Brain pericyte (primary cell): Measurements from ENCODE around the gene FAR2.
"Not testable (repeated sequence)": the region's sequence is repeated elsewhere in the genome, so short reads cannot be mapped to it uniquely, and the experiment has no call there.

ENCODE experiments used
- DNase-seq: peaks from one replicate; pipeline ENCODE4 v3.0.0-alpha.2; 2012; ENCODE audit warnings: low read depth, low spot score

The FAR2 gene

DNA sequence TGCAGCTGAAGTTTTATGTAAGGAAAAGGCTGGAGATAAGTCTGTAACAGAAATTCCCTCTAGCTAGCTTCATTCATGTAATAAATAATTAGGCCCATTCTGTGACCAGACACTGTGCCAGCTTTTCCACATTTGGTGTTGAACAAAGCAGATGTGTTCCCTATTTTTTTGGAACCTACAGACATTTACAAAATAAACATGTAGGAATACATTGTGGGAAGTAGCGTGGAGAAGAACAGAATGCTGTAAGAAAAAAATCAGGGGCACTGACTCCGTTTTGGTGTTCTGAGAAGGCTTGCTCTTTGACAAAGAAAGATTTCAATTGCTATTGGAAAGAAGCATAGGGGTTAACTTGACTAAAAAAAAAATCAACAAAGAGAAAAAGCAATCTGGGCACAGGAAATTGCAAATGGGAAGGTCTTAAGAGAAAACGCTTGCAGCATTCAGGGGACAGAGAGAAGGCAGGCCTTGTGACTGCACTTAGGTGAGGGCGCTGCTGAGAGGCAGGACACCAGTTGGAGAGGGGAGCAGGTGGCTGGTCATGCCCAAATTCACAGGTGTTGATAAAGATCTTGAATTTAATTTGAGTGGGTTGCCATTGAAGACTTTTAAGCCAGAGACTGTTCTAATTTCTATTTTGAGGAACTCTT lies 4.0 kb downstream of the FAR2 start:
- DNase-seq, result no peak

DNA sequence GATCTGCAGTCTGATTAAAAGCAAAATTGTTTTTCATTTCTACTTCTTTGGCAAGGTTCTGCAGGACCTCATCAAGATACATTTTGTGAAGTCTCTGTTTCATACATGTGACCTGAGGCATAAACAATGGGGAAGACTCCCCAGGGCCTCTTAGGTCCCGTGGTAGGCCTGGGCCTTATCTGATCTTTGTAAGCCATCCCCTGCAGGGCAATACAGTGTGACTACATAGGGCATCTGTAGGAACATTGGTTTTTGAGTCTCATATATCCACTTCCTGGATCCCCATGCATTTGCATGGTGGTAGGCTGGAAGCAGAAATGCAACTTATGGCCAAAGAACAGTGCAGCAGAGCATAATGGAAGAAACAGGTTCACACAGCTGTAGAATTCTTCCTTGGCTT lies 6.0 kb downstream of the FAR2 start:
- no peak for DNase-seq

DNA sequence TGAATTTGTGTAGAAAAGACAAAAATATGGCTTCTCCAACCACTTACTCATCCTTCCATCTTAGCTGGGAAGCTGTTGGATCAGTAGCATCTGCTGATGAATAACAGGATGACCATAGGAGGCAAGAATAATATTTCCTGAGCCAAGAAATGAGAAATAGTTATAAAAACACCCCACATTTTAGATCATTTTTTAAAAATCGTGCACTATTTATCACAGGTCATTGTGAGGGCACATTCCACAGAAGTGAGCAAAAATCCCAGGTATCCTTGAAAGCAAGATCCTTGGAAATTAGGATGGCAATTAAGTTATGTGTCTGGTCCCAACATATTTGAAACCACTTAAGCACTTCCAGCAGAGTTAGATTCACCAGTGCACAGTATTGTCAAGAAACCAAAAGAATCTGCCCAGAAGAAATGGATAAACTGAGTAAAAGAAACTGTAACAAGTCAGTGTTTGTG lies 8.4 kb downstream of the FAR2 start:
- peak; percentile 61 for DNase-seq

DNA sequence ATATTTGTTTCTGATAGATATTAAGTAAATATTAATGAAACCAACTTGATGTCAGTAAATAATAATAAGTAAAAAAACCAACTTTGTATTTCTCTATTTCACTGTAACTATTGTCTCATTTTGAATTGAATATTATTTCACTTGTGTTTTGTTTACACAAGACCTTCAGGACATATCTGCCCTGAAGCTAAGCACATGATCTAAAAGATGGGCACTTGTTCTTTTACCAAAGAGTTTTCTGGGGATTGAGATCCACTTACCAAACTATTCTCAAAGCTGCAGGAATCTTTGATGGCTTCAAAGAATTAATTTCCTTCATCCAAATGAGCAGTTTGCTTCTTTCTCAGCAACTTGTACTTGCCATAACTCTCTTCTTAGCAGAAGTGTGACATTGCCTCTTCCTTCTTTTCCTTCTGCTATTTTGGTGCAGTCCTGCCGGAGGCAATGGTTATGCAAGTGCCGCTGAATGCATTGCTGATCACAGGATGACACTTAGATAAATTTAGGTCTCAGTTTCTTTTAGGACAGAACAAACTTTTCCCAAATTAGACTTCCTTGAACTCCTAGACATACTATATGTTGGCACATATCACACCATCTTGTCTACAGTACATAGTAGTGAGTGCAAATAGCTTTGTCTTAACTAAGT lies 9.2 kb downstream of the FAR2 start:
- no peak for DNase-seq

DNA sequence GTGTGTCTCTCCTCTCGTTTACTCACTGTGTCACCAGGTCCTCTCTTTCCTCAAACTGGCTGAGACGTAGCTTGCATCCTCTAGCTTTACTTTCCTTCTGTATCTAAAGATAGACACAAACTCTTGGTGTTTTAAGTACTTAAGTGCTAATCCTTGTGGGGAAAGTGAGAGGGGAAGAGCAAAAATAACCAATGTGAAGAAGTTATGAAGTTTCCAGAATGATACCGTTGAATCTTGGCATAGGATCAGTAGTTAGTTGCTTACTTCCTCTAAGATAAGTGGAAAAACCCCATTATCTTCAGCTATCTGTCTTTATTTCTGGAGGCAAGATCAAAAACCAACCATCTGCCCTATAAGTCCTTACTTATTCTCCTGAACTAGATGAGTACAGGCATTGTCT lies 10.6 kb downstream of the FAR2 start:
- no peak for DNase-seq

DNA sequence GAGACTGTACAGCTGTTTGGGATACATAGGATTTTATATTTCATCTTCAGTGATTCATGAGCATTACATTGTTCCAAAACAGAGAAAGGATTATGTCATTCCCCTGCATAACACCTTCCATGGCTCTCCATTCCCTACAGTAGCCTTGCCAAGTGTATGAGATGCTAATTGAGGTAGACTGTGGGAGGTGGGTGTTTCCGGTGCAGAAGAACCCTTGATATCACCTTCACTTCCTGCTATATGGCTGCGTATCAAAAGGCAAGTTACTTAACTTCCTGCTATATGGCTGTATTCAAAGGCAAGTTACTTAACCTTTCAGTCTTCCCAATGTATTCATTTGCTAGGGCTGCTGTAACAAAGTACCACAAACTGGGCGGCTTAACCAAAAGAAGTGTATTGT lies 11.2 kb downstream of the FAR2 start:
- DNase-seq, result no peak

DNA sequence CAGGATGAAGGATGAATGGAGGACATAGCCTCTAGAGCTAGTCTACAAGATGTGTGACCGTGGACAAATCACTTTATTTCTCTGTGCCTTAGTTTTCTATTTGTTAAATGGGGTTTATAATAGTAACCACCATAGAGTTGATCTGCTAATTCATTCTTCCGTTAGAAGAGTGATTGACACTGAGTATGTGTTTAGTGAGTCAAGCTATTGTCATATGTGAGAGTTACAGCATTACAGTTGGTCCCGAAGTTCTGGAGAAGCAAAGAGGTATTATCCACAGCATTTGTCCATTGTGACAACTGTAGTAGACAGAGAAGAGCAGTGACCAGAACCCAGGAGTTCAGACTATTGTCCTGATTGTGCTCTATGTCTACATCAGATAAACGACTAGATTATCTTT lies 14.1 kb downstream of the FAR2 start:
- no peak for DNase-seq

DNA sequence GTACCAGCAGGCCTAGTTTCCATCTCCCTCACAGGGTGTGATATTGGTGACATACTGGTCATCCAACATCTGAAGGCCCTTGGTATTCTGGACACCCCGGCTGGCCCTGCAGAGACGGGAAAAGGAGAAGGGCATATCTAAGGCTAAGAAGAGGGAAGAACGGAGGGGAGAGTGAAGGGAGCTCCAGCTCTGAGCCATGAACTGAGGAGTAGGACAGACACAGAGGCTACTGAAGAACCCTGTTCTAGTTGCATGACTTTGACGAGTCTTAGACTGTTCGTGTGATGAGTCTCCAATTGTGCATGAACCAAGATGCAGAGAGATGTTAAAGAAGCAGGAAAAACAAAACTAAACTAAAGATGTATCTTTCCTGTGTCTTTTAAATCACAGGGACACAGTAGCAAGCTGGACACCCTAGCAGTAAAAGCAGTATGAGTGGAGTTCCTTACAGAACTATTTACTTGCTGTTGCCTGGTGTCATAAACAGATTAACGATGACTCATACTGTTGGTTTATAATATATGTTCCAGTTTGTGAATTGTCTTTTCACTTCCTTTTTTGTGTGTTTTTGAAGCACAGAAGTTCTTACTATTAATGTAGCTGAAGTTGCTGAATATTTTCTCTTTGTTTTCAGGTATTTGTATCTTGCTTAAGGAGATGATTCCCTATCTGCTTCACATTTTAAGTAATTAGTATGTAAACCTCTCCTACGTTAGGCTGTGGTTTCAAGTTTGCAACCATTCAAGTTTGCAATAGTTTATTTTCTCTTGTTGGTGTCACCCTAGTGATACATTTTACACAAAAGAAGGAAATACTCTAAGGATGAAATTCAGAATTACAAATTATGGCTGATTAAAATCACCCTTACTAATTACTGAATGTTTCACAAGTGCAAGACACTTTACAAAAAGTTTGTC lies 15.7 kb downstream of the FAR2 start:
- peak; percentile 38 for DNase-seq

DNA sequence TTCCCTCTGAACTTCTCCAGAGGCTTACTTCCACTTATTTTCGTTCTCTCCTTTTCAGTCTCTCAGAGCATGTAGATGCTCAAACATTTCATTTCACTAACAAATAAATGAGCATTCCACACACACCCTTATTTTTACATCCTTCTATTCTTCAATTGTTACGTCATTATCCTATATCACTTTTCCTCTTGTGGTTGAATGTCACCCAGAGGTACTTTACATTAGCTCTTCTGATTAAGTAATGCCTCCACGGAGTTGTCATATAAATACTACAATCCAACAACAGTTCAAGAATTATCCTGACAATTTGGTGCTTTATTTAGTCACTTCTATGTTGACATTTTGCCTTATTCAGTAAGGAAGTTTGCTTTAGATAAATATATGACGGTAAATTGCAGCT lies 18.4 kb downstream of the FAR2 start:
- no peak for DNase-seq

DNA sequence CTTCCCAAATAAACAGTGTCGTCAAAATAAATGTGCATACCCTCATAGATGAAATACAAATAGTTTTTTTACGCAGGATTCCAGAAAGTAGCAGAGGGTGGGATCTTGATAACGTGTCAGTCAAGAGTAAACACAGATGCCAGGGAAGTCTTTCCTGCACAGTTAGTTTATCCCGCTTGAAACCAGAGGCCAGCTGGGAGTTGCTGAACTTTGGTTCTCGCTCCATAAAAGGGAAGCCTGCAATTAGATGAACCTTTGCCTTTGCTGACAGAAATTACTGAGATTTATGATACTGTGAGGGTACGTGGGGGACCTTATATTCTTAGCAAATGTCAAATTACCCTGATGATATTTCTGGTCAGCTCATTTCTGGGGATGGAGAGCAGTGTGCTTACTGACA lies 18.9 kb downstream of the FAR2 start:
- DNase-seq, result no peak

DNA sequence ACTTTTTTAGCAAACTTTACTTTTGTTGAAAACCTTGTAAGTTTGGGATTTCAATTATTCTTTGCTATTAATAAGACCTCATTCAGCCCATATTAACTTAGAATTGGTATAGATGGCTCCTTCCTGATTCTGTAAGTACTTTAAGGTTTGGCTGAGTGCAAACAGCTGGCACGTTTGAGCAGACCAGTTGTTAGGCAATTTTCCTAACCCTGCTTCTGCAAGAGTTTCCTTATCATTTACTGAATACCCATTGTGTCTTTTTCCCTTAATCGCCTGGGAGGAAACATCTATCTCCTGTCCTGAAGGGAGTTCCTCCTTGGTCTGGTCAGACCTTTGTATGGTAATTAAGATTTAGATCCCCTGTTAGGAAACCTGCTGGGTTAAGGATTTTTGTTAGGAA lies 20.9 kb downstream of the FAR2 start:
- not testable (repeated sequence) for DNase-seq

DNA sequence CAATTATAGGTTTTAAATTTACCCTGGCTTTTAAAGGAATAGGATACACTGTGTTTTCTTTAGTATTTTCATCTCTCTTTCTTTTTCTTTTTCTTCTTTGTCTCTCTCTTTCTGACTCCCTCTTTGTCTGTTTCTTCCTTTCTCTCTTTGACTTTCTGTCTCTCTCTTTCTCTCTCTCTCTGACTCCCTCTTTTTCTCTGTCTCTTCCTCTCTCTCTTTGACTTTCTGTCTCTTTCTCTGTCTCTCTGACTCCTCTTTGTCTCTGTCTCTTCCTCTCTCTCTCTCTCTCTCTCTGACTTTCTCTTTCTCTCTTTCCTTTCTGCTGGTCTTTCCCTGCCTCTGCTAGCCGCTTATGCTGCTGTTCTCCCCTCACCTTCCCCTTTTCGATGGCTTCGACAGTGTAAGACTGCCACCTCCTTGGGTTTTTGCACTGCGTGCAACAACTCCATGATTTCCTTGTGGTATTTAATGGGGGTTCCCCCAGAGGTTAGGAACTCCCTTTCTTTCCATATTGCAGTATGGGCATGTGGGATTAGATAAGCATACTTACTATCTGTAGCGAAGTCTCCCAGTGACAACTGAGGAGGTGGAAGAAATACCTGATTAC lies 21.5 kb downstream of the FAR2 start:
- not testable (repeated sequence) for DNase-seq

DNA sequence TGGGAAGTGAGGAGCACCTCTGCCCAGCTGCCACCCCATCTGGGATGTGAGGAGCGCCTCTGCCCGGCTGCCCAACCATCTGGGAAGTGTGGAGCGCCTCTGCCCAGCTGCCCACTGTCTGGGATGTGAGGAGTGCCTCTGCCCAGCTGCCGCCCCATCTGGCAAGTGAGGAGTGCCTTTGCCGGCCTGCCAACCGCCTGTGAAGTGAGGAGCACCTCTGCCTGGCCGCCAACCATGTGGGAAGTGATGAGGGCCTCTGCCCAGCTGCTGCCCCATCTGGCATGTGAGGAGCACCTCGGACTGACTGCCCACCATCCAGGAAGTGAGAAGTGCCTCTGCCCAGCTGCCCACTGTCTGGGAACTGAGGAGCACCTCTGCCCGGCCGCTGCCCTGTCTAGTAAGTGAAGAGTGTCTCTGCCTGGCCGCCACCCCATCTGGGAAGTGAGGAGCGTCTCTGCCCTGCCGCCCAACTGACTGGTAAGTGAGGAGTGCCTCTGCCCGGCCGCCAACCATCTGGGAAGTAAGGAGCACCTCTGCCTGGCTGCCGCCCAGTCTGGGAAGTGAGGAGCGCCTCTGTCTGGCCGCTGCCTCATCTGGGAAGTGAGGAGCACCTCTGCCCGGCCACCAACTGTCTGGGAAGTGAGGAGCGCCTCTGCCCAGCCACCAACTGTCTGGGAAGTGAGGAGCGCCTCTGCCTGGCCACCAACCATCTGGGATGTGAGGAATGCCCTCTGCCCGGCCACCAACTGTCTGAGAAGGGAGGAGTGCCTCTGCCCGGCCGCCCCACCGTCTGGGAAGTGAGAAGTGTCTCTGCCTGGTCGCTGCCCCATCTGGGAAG lies 22.6 kb downstream of the FAR2 start:
- DNase-seq, result no peak

DNA sequence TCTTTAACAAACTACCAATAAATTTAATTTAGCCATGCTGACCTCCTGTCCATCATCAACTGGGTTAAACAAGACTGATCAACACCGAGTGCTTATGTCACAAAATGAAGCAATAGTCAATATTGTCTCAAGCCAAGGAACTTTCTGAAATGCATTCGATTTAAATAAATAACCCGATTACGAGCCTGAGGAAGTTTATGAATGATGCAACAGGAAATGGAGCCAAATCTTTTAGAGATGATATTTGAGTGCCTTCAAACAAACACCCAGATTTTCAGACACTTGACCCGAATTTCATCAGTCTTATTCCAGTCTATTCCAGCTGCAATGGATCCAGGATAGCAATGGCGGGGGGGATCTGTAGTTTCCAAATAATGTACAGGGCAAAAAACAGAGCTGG lies 27.9 kb downstream of the FAR2 start:
- DNase-seq, result no peak

DNA sequence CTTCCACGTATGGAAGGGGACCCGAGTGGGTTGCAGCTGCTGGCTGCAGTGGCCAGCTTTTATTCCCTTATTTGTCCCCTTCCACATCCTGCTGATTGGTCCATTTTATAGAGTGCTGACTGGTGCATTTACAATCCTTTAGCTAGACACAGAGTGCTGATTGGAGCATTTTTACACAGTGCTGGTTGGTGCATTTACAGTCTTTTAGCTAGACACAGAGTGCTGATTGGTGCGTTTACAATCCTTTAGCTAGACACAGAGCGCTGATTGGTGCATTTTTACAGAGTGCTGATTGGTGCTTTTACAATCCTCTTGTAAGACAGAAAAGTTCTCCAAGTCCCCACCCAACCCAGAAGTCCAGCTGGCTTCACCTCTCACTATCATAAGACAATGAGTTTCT lies 33.2 kb downstream of the FAR2 start:
- not testable (repeated sequence) for DNase-seq

DNA sequence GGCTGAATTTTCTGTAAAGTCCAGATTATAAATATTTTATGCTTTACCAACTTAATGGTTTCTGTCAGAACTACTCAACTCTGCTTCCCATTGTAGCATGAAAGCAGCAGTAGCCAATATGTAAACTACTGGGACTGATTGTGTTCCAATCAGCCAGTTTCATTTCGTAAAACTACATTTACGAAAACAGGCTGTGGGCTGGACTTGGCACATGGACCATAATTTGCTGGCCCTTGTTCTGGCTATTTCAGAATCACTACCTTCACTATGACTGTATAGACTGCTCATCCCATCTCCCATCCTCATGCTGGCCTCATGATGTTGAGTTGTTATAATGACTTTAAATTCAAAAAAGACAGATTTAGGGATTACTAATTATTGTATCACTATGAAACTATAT lies 38.7 kb downstream of the FAR2 start:
- no peak for DNase-seq

DNA sequence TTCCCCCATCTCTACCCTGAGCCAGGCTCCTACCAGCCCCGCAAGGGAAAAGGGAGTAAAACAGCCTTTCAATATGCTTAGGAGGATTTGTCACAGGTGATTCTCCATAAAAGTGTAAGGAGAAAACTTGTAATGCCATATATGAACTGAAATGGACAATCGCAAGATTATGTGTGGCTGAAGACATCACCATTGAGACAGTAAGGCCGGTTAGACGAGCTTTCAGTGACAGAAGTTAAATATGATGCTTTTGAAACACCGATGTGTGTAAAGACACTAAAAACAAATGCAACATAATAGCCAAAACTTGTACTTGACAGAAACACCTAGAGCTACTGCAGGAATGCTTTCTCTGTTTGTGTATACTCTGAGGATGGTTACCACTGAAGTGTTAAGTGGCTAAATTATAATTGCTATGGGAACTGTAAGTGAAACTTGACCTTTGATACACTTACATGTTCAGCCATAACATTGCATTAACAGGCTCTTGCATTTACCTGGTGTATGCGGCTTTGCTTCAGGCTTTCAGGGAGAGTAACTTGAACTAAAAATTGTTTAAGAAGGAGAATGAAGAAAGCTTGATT lies 42.3 kb downstream of the FAR2 start:
- DNase-seq, result no peak

DNA sequence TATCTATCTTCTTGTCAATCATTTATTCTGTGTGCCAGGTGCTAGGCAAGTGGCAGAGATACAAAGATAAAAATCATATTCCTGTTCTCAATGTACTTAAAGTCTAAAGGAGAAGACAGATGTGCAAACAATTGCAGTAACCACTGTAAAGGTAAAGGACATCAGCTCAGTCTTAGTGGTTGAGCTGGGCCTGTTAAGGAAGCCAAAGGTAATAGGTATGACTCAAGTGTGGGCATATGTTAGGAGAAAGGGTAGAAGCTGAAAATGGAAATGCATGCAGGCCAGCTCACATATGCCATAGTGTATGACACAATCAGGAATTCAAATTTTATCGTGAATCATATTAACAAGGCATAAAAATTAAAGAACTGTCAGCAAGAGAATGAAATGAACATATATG lies 49.8 kb downstream of the FAR2 start:
- no peak for DNase-seq

DNA sequence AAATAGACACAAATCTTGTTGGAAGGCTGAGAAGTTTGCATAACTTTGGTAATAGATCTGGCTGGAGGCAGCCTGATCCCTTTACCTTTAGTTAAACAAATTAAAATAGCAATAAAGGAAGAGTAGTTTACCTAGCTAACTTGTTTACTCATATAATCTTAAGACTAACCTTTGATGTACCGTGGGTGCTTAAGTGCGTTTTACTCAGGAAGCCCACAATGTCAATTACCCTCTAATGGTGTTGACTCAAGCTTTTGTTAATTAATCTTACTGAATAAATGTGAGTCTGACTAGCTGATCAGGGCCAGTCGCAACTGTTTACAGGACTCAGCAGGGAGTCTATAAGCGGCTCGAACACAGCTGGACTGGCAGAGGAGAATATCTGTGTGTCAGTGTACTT lies 51.5 kb downstream of the FAR2 start:
- no peak for DNase-seq

DNA sequence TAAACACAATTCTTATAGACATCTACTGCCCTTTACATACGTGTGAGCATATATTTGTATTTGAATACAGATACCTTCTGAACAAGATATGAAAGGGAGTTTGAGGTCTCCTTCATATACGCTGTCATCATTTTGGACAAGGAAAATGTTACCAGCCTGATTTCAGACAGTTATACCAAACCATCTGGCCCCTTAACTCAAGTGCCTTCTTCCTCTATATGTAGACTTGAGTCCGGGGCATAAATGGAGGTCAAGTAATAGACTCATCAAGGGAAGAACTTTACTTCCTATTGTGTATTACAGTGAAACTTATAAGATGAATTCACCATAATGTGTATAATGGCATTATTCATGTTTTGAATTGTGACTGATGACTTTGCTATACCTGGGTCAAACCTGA lies 52.2 kb downstream of the FAR2 start:
- no peak for DNase-seq

DNA sequence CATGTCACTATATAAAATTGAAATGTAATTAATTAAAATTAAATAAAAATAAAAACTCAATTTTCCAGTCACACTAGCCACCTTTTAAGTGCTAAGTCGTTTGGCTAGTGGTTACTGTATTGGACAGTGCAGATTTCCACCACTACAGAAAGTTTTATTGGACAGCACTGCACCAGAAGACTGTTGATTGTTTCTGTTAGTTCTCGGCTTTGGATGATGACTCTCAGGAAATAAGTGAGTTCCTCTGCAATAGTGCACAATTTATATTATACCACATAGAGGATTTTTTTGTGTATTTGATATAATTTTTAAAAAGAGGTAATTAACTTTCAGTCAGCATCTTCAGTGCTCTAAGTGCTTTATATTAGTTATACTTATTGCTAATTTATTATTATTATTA lies 52.7 kb downstream of the FAR2 start:
- DNase-seq, result no peak
